GM18502 (cell line): Measurements from ENCODE around the gene H19.

Source experiments
- ATAC-seq: cut with Tn5 transposase; IDR thresholded peaks from one replicate; pipeline ENCODE4 v1.9.1; 2021; ENCODE audit warnings: mild to moderate bottlenecking; ENCODE audit not compliant: unreplicated experiment, poor library complexity

H19 gene

DNA sequence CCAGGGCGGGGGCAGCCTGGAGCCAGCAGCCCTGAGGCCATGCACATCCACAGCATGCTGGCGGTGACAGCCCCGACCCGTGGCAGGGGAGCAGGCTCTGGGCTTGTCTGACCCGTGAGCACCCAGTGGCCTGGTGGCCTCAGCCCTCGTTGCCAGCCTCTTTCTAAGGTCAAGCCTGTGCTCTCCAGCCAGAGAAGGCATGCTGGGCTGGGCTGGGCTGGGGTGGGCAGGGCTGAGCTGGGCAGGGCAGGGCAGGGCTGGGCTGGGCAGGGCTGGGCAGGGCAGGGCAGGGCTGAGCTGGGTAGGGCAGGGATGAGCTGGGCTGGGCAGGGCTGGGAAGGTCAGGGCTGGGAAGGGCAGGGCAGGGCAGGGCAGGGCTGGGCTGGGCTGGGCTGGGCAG is 10.6 kb downstream of the H19 start:
- no peak for ATAC-seq

DNA sequence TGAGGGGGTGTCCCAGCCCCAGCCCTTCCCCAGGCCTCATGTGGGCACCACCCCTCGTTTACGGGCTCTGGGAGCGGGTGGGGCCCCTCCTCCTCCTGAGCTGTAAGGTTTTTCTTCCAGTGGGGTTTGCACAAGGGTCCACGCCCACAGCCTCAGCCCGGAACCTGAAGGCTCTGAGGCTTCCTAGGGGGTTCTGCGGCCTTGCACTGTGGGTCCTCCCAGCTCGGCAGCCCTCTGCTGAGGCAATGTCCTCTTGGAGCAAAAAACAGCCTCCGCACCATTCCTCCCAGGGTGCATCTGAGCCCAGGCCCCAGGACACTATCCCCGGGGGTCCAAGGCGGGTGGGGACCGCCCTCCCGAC is 14.1 kb downstream of the H19 start:
- ATAC-seq: no peak

- ATAC-seq: no peak
Observed at GRCh38 chr11:1982873-1983600, 14.6 kb downstream of the H19 start.

GRCh38 chr11:1979607-1980006 is 18.0 kb downstream of the H19 start:
- ATAC-seq: no peak

GRCh38 chr11:1978720-1979473 is 18.7 kb downstream of the H19 start:
- no peak for ATAC-seq

DNA sequence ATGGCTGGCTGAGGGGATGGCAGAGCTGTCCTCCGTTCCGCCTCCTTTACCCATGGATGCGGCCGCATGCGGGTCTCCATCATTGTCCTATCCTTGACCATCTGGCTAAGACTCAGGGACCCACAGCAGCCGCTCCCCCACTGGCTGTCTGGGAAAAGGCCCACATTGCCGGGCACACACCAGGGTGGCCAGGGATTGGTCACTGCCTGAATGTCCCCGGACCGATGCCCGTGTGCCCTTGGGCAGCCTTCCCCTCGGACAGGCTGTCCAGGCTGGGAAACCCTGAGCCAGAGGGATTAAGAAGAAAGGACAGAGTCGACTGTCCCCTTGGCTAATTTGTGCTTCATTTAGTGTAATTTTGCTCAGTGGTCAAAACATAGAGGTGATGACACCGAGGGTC is 22.5 kb downstream of the H19 start:
- no peak for ATAC-seq

- ATAC-seq: no peak
Observed at GRCh38 chr11:1970956-1971355, 26.7 kb downstream of the H19 start.

GRCh38 chr11:1969776-1970175 is 27.9 kb downstream of the H19 start:
- no peak for ATAC-seq

DNA sequence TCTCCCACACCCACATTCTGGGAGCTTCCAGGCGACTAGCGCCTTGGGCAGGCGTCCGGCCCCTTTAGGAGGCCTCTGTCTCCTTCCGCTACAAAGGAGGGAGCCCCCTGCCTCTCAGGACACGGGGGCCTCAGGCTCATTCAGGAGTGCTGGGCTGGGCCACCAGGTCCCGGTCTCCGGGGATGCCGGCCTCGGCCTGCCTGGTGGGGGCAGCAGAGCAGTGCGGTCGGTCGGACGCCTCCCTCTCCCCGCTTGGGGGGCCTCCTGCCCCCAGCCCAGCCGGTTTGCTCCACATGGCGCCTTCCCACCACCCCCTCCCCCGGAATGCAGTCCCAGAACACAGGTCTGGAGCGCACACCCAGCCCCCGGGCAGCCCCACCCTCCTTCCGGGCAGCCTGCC is 28.6 kb downstream of the H19 start:
- no peak for ATAC-seq

DNA sequence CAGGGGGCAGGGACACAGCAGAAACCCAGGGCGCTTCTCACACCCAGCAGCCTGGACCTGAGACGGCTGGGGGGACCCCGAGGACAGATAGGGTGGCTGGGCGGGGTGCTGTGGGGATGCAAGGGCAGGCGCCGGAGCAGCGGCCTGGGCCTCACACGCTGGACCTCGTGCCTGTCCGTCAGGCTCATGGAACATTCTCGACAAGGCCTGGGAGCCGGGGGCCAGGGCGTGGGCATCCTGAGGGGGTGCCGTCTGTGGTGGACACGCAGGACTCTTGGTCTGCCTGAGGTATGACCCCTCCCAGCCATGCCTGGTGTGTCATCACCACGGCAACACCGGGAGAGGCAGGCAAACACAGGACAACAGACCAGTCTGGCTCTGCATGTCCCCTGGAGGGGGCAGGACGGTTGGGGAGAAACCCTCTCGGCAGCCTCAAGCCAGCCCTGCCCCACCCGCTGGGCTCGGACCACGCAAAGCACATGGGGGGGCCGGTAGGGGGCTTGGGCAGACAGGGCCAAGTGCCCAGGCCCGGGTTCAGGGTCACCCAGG is 29.1 kb downstream of the H19 start:
- ATAC-seq: no peak

GRCh38 chr11:1967641-1968225 is 29.9 kb downstream of the H19 start:
- ATAC-seq: no peak

DNA sequence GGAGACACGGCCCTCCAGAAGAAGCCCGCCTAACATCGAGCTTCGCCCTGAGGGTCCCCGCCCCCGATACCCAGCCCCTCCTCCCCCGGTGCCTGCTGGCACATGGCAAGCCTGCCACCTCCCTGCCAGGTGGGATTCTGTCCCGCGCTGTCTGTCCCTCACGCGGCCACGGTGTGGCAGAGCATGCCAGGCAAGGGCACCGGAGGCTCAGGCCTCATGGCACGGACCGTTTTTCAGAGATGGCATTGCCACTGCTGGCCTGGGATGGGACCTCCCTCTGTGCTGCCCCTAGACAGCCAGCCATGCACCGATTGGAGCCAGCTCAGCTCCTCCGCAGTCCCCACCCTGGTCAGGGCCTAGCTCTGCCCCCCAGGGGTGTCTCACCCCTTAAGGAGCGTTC is 31.1 kb downstream of the H19 start:
- no peak for ATAC-seq

- no peak for ATAC-seq
Observed at GRCh38 chr11:1964955-1965354, 32.7 kb downstream of the H19 start.

DNA sequence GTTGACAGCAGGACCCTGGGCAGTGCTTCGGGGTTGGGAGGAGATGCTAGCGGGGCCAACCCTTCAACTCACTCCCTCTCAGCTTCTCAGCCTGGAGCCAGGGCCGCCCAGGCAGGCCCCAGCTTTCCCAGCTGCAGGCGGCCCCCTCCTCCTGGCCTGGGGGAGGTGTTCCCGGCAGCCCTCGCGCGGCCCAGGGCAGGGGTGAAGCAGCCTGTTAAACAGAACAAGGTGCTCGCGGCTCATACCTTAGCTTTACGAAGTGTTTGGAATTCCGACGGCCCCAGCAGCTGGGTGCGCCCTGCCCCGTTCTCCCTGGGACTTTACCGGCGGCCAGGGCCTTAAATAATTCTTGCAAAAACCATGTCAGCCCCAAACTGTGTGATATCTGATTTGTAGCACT is 33.3 kb downstream of the H19 start:
- no peak for ATAC-seq

- ATAC-seq: no peak
Observed at GRCh38 chr11:1963864-1964263, 33.8 kb downstream of the H19 start.

DNA sequence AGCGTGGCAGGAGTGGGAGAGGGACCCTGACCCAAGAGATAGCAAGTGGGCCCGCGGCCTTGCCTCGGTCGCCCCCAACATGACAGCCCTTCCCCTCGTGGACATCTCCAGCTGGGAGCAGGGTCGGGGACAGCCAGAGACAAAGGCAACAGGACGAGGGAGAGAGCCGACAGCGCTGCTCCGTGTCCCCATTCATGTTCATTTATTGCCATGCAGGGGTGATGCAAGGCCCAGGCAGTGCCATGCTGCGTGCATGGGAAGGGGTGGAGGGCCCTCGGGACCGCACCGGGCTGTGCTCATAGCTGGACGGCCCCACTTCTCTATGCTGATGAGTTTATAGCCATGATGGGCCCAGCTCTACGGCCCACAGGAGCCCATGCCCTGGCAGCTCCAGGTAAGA is 37.9 kb downstream of the H19 start:
- ATAC-seq: no peak

DNA sequence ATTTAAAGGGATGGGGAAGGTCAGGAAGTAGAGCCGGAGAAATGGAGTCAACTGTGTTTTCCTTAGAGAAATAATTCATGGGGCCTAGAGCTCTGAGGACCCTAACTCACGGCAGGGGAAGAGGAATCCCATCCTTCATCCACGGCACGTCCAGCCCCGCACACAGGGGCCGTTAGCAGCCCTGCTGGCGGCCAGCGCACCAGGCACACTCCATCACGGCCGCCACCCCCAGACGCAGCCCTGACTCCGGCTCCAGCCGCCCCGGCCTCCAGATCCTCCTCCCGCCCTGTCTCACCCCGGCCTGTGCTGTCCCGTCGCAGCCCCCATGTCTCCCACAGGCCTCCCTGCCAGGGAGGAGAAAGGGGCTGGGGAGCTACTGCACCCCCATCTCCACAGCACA is 39.3 kb downstream of the H19 start:
- ATAC-seq: no peak

GRCh38 chr11:1953489-1954266 is 44.0 kb downstream of the H19 start:
- ATAC-seq: no peak

GRCh38 chr11:1952806-1953482 is 44.7 kb downstream of the H19 start:
- no peak for ATAC-seq

DNA sequence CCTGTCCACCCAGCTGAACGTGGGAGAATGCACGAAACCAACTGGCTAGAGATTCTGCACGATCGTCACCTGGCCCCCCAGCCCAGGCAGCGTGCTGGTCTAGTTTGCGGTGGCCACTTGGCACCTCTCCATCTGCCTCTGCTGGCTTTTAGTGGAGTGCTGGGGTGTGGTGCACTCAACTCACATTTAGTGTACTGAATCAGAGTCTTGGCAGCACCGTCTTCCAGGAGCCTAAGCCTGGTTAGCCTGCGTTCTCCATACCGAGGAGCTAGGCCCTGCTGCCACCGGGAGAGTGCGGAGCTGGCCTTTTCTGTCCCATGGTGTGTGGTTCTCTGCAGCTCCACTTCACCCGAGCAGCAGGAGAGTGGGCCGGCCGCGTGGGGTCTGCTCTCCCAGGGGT is 47.7 kb downstream of the H19 start:
- ATAC-seq: no peak
